IMR-90 (cell line): ENCODE results near the gene FGGY. TPM values are rescaled to one million over a fixed set of nuclear protein-coding genes. Genes with fewer than 3 reads are reported as not detected.

Experiments
- ATAC-seq: fragments of 200-7000 bp; cut with Tn5 transposase; 2 replicates; pipeline ENCODE4 v1.9.1; 2020; ENCODE audit warnings: low read depth, mild to moderate bottlenecking, moderate library complexity
- BruUV-seq: library from RNA; stranded (reverse); fragments of 400-500 nt; replicated peaks from 2 replicates; lab custom pipeline; 2021; lab: Mats Ljungman, UMichigan
- CTCF ChIA-PET: fragments of 300-600 bp; formaldehyde crosslinking; extraction: SDS; loops from one replicate; lab custom pipeline; 2021; ENCODE audit warnings: antibody characterized with exemption; lab: Yijun Ruan, JAX
- POLR2A ChIA-PET: fragments of 300-600 bp; sonication (Branson Sonifier 250); formaldehyde crosslinking; loops from one replicate; lab custom pipeline; 2022; ENCODE audit warnings: antibody characterized with exemption; ENCODE audit not compliant: unreplicated experiment; lab: Charles Lee
- DNase-seq: peaks from one replicate; pipeline ENCODE4 v3.0.0; 2013
- H2AFZ ChIP-seq: replicated peaks from 2 replicates; pipeline ENCODE3; 2013; ENCODE audit warnings: low read length, mild to moderate bottlenecking; ENCODE audit not compliant: poor library complexity
- H2AK5ac ChIP-seq: 2 replicates; pipeline ENCODE4 v1.6.1; 2013; ENCODE audit warnings: low read depth, low read length, inconsistent platforms
- H2AK9ac ChIP-seq: replicated peaks from 2 replicates; pipeline ENCODE3; 2013; ENCODE audit warnings: mild to moderate bottlenecking, low read depth, low read length, moderate library complexity; ENCODE audit not compliant: poor library complexity
- H2BK120ac ChIP-seq: 2 replicates; pipeline ENCODE4 v1.6.1; 2013; ENCODE audit warnings: low read depth, low read length, inconsistent platforms
- H2BK15ac ChIP-seq: 3 replicates; pipeline ENCODE4 v1.6.1; 2013; ENCODE audit warnings: low read depth, low read length, inconsistent platforms
- H2BK20ac ChIP-seq: 2 replicates; pipeline ENCODE4 v1.6.1; 2013; ENCODE audit warnings: low read depth, mild to moderate bottlenecking, inconsistent platforms, low read length, moderate library complexity
- H2BK5ac ChIP-seq: 2 replicates; pipeline ENCODE4 v1.6.1; 2013; ENCODE audit warnings: mild to moderate bottlenecking, low read depth, low read length, inconsistent platforms; ENCODE audit not compliant: poor library complexity, severe bottlenecking
- H3K14ac ChIP-seq: replicated peaks from 2 replicates; pipeline ENCODE4 v1.6.1; 2013; ENCODE audit warnings: low read depth, low read length, inconsistent platforms
- H3K18ac ChIP-seq: 2 replicates; pipeline ENCODE4 v1.6.1; 2013; ENCODE audit warnings: low read depth, low read length, control low read depth
- H3K23ac ChIP-seq: 2 replicates; pipeline ENCODE4 v1.6.1; 2013; ENCODE audit warnings: low read depth, low read length, inconsistent platforms
- H3K27ac ChIP-seq: 2 replicates; pipeline ENCODE4 v1.5.1; 2013; ENCODE audit warnings: mild to moderate bottlenecking, control low read depth, low read length; ENCODE audit not compliant: insufficient read depth
- H3K27me3 ChIP-seq: 2 replicates; pipeline ENCODE4 v1.6.1; 2013; ENCODE audit warnings: low read length; ENCODE audit not compliant: control insufficient read depth, insufficient read depth
- H3K36me3 ChIP-seq: 2 replicates; pipeline ENCODE4 v1.6.1; 2013; ENCODE audit warnings: low read length, mixed read lengths; ENCODE audit not compliant: control insufficient read depth, insufficient read depth
- H3K4ac ChIP-seq: 2 replicates; pipeline ENCODE4 v1.6.1; 2013; ENCODE audit warnings: low read depth, low read length, inconsistent platforms
- H3K4me1 ChIP-seq: 2 replicates; pipeline ENCODE4 v1.6.1; 2013; ENCODE audit warnings: low read length, mixed read lengths; ENCODE audit not compliant: control insufficient read depth, insufficient read depth
- H3K4me2 ChIP-seq: 2 replicates; pipeline ENCODE4 v1.6.1; 2013; ENCODE audit warnings: low read depth, mild to moderate bottlenecking, control low read depth, low read length, moderate library complexity
- H3K4me3 ChIP-seq: 2 replicates; pipeline ENCODE4 v1.5.1; 2013; ENCODE audit warnings: low read depth, mild to moderate bottlenecking, control low read depth, low read length, moderate library complexity; ENCODE audit not compliant: insufficient read depth
- H3K56ac ChIP-seq: 2 replicates; pipeline ENCODE4 v1.6.1; 2013; ENCODE audit warnings: low read length, inconsistent platforms; ENCODE audit not compliant: insufficient read depth; ENCODE audit errors: extremely low read depth
- H3K79me1 ChIP-seq, 2 experiments: 2 replicates each; pipeline ENCODE4 v1.6.1; 2013; ENCODE audit warnings: low read length in 2 of 2, inconsistent platforms in 1 of 2, low read depth in 1 of 2
- H3K9ac ChIP-seq: 2 replicates; pipeline ENCODE4 v1.6.1; 2013; ENCODE audit warnings: low read depth, low read length, control low read depth
- H3K9me1 ChIP-seq: 2 replicates; pipeline ENCODE4 v1.6.1; 2013; ENCODE audit warnings: low read length, inconsistent platforms; ENCODE audit not compliant: insufficient read depth
- H3K9me3 ChIP-seq: 2 replicates; pipeline ENCODE4 v1.6.1; 2013; ENCODE audit warnings: low read length; ENCODE audit not compliant: control insufficient read depth, insufficient read depth
- H4K20me1 ChIP-seq: 2 replicates; pipeline ENCODE4 v1.6.1; 2013; ENCODE audit warnings: low read length, inconsistent platforms; ENCODE audit not compliant: insufficient read depth
- H4K5ac ChIP-seq: 2 replicates; pipeline ENCODE4 v1.6.1; 2013; ENCODE audit warnings: mild to moderate bottlenecking, low read depth, low read length, control low read depth
- H4K8ac ChIP-seq, 2 experiments: 2 replicates each; pipeline ENCODE4 v1.6.1; 2013; ENCODE audit warnings: low read depth in 2 of 2, low read length in 2 of 2, control low read depth in 1 of 2, inconsistent platforms in 1 of 2
- H4K91ac ChIP-seq: 2 replicates; pipeline ENCODE4 v1.6.1; 2013; ENCODE audit warnings: low read depth, low read length, inconsistent platforms; ENCODE audit not compliant: insufficient read depth
- MAFK ChIP-seq: IDR thresholded peaks from 2 replicates; pipeline ENCODE4 v1.6.1; 2012; ENCODE audit warnings: low read depth, low read length, improper control_type of control experiment
- RCOR1 ChIP-seq: IDR thresholded peaks from 2 replicates; pipeline ENCODE4 v1.6.1; 2012; ENCODE audit warnings: mild to moderate bottlenecking, low read length, improper control_type of control experiment; ENCODE audit not compliant: insufficient replicate concordance
- dilution Hi-C: fragments of 300-500 bp; cut with HindIII; formaldehyde crosslinking; loops from one replicate; pipeline ENCODE4 v1.14.3; 2018; ENCODE audit warnings: low sequenced_read_pairs; ENCODE audit not compliant: unreplicated experiment
- in situ Hi-C: fragments of 300-500 bp; cut with MboI; formaldehyde crosslinking; loops from 3 replicates; pipeline ENCODE4 v1.14.3; 2019; ENCODE audit warnings: low sequenced_read_pairs, inconsistent platforms, mixed read lengths
- intact Hi-C: fragments of 100-400 bp; cut with micrococcal nuclease; formaldehyde crosslinking; loops from 2 replicates; pipeline ENCODE4 v1.10.0; 2022
- polyA plus RNA-seq, 3 experiments: library from polyadenylated mRNA; depleted of rRNA; stranded (reverse); fragments of >200 nt; gene quantifications; 2 replicates each; pipeline ENCODE4 v1.2.3, GENCODE V29; 2012; ENCODE audit warnings: low replicate concordance in 1 of 3
- total RNA-seq: library from RNA; depleted of rRNA; stranded (reverse); fragments of >200 nt; gene quantifications from 2 replicates; pipeline ENCODE4 v1.2.3, GENCODE V29; 2012

The FGGY gene
- total and polyA plus RNA-seq, 2 of the 4 experiments (the other 2 are of a cell fraction): 5.6 to 14.0 TPM

DNA sequence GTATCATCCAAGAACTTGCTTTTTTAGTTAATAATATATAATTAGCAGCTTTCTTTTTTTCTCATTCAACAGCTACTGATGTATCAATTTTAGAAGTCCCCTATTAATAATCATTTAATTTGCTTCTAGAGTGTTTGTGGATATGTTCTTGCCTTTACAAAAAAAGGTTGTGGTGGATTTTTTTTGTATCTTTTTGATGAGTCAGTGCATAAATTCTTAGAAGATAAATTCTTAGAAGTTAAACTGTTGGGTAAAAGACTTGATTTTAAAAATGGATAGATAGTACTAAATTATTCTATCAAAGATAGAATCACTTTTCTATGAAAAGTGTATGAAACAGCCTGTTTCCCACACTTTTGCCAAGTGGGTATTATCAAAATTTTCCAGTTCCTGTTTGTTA, 11.9 kb downstream of the FGGY start:
- Histone ChIP-seq H4K5ac (no peak overlapping the region), H2BK120ac (no peak overlapping the region), H3K27ac (no peak overlapping the region), H2BK20ac (no peak overlapping the region), H3K9ac (no peak overlapping the region), H3K36me3 (no peaks in the 10 kb centered on the region), H3K18ac (no peak overlapping the region), H3K4me3 (no peak overlapping the region), H3K14ac (no peak overlapping the region), H3K79me1 (no peaks in the 10 kb centered on the region), H3K4me2 (no peak overlapping the region), H3K4me1 (peaks cover 2% of the 10 kb centered on the region; the same call in 1 of the 2 replicates), H3K27me3 (no peaks in the 10 kb centered on the region), H3K4ac (no peak overlapping the region), H4K20me1 (no peaks in the 10 kb centered on the region), H3K23ac (no peak overlapping the region), H3K9me3 (peaks cover 2% of the 10 kb centered on the region; the same call in 1 of the 2 replicates), H3K56ac (no peak overlapping the region), H4K91ac (no peak overlapping the region), H3K9me1 (no peaks in the 10 kb centered on the region), H2AFZ (no peak overlapping the region), H2AK9ac (no peak overlapping the region), H4K8ac (no peak overlapping the region), H2BK15ac (no peak overlapping the region), H2AK5ac (no peak overlapping the region), H2BK5ac (no peak overlapping the region)
- dilution Hi-C loops (no loop called here), intact Hi-C loops (no loop called here), in situ Hi-C loops (no loop called here)
- DNase-seq (peak; percentile 13), ATAC-seq (no peak)
- BruUV-seq: no TSS peak
- TF ChIP-seq RCOR1: no peak
- peak; percentile 55; the same call in 1 of the 2 replicates for TF ChIP-seq MAFK
- ChIA-PET POLR2A (no interaction called here), CTCF (no interaction called here)
